Measurements from ENCODE around the gene NRP2.
A peak's percentile ranks its signal among the peaks of the same experiment; 100 is the strongest.

The NRP2 gene

GRCh38 chr2:205658068-205658467 is 24.2 kb upstream of the NRP2 start:
- DNase-seq, result no peak

- no peak for DNase-seq
Observed at GRCh38 chr2:205658572-205658971, 23.7 kb upstream of the NRP2 start.

GRCh38 chr2:205659922-205660321 is 22.4 kb upstream of the NRP2 start:
- no peak for DNase-seq

- DNase-seq, result peak in 5 of 58 donors; percentile 7 to 54 (median 36)
Observed at GRCh38 chr2:205660521-205661124, 21.7 kb upstream of the NRP2 start.

GRCh38 chr2:205661281-205661680 is 21.0 kb upstream of the NRP2 start:
- no peak for DNase-seq

- DNase-seq, result no peak
Observed at GRCh38 chr2:205662206-205662965, 19.9 kb upstream of the NRP2 start.

GRCh38 chr2:205665791-205666190 is 16.5 kb upstream of the NRP2 start:
- DNase-seq, result no peak

- DNase-seq, result no peak
Observed at GRCh38 chr2:205670292-205670691, 12.0 kb upstream of the NRP2 start.

GRCh38 chr2:205673312-205673711 is 9.0 kb upstream of the NRP2 start:
- no peak for DNase-seq

GRCh38 chr2:205675861-205676516 is 6.3 kb upstream of the NRP2 start:
- peak in 7 of 58 donors; percentile 9 to 63 (median 16) for DNase-seq

GRCh38 chr2:205678541-205679142 is 3.7 kb upstream of the NRP2 start:
- no peak for DNase-seq

GRCh38 chr2:205679410-205680009 is 2.8 kb upstream of the NRP2 start:
- no peak for DNase-seq

- peak in 15 of 58 donors; percentile 6 to 38 (median 23) for DNase-seq
Observed at GRCh38 chr2:205680067-205680466, 2.2 kb upstream of the NRP2 start.

- no peak for DNase-seq
Observed at GRCh38 chr2:205680903-205681302, 1.4 kb upstream of the NRP2 start.

- DNase-seq, result no peak
Observed at GRCh38 chr2:205681401-205682238, 681 bp upstream of the NRP2 start.

- DNase-seq, result no peak
Observed at GRCh38 chr2:205682971-205683501, 735 bp downstream of the NRP2 start.

- DNase-seq, result no peak
Observed at GRCh38 chr2:205683502-205684367, 1.4 kb downstream of the NRP2 start.

GRCh38 chr2:205684871-205685313 is 2.6 kb downstream of the NRP2 start:
- peak in 23 of 58 donors; percentile 10 to 65 (median 36) for DNase-seq

All from anterior cingulate cortex (tissue), 58 donors.